Fibroblast of mammary gland (primary cell): Measurements from ENCODE around the gene OSER1.
"Not testable (repeated sequence)": the region's sequence is repeated elsewhere in the genome, so short reads cannot be mapped to it uniquely, and the experiment has no call there.

Source experiments
- DNase-seq: peaks from one replicate; pipeline ENCODE4 v3.0.0-alpha.2; 2010; ENCODE audit warnings: low read depth
- H3K4me3 ChIP-seq: 2 replicates; pipeline ENCODE4 v1.5.1; 2011; ENCODE audit warnings: low read depth, mild to moderate bottlenecking, low read length, moderate library complexity; ENCODE audit not compliant: control insufficient read depth
- TF ChIP-seq, protein P1 (sequence below): conservative IDR thresholded peaks from 2 replicates; pipeline ENCODE4 v1.5.1; 2011; ENCODE audit warnings: low read depth, low read length, inconsistent platforms; ENCODE audit not compliant: control insufficient read depth, insufficient read depth

OSER1 gene

DNA sequence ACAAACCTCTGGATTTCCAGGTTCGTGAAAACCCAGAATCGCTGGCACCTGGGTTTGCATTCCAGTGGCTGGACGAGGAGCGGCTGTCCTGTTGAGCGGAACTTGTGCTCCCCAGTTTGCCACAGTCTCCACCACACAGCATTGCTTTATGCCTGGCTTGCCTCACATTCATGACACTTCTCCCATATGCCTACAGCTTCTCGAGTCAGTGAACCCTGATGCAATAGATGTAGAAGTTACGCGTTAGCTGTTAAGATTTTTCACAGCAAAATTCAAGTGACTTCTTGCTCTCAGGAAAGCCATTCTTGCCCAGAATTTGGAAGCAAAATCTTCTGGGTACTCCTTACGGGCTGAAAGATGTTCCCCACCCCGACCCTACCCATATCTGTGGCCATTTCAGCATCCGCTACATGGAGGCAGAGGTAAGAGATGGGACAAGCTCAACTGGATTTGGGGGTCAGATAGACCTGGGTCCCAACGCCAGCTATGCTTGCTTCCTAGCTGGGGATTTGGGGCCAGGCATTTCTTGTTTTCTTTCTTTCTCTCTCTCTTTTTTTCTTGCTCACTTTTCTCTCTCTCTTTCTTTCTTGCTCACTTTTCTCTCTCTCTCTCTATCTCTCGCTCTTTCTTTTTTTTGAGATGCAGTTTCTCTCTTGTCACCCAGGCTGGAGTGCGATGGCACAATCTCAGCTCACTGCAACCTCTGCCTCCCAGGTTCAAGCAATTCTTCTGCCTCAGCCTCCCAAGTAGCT, 24.2 kb upstream of the OSER1 start:
- TF ChIP-seq, protein P1, sequence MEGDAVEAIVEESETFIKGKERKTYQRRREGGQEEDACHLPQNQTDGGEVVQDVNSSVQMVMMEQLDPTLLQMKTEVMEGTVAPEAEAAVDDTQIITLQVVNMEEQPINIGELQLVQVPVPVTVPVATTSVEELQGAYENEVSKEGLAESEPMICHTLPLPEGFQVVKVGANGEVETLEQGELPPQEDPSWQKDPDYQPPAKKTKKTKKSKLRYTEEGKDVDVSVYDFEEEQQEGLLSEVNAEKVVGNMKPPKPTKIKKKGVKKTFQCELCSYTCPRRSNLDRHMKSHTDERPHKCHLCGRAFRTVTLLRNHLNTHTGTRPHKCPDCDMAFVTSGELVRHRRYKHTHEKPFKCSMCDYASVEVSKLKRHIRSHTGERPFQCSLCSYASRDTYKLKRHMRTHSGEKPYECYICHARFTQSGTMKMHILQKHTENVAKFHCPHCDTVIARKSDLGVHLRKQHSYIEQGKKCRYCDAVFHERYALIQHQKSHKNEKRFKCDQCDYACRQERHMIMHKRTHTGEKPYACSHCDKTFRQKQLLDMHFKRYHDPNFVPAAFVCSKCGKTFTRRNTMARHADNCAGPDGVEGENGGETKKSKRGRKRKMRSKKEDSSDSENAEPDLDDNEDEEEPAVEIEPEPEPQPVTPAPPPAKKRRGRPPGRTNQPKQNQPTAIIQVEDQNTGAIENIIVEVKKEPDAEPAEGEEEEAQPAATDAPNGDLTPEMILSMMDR = no peak

DNA sequence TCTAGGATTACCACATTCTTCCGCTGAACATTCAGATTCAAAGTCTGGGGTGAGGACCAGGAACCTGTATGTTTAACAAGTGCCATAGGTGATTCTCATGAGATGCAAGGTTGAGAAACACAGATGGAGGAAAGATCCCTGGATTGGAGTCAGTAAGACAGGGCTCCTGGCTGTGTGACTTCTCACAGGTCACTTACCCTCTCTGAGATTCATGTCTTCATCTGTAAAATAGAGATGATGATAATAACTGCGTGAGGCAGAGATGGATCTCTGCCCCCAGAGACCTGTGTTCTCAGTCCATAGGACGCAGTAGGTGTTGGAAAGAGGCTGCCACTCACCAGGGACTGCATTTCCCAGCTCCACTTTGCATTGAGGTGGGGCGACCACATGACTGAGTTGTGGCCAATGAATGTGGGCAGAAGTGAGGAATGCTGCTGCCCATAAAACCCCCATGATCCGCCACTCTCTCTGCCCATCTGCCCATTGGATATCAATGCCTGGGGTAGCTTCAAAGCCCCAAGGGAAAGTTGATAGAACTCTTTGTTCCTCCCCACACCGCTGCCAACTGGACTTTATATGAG, 23.0 kb upstream of the OSER1 start:
- H3K4me3 ChIP-seq = no peak overlapping the region
- TF ChIP-seq, protein P1 = no peak
- no peak for DNase-seq

More for the DNA sequence above, 24.2 kb upstream of the OSER1 start:
- H3K4me3 ChIP-seq = no peak overlapping the region
- no peak for DNase-seq

DNA sequence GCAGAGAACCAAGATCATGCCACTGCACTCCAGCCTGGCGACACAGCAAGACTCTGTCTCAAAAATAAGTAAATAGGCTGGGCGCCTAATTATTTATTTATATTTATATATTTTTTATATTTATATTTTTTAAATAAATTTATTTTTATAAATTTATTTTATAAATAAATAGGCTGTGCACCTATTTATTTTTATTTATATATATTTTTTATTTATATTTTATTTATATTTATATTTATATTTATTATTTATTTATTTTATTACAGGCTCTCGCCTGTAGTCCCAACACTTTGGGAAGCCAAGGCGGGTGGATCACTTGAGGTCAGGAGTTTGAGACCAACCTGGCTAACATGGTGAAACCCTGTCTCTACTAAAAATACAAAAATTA, 21.9 kb upstream of the OSER1 start:
- not testable (repeated sequence) for DNase-seq, H3K4me3 ChIP-seq

GRCh38 chr20:44231713-44232468, 21.3 kb upstream of the OSER1 start:
- TF ChIP-seq, protein P1 = no peak
- no peak overlapping the region for H3K4me3 ChIP-seq
- DNase-seq = no peak

DNA sequence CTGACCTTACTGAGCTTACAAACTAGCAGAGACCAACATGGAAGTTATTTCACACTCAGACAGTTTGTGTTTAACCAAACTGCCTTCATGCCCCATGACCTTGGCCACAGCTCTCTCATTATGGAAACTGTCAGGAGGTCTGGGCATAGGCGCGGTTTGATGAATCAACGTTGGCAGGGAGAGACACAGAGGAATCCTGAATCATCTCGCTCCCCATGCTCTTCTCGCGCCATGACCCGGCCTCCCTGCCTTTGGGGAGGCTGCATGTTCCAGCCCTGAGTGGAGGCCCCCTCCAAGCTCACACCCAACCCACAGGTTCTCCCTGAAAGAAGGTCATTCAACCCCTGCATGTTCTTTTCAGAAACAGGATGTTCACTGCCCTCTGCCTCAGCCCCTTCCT, 20.6 kb upstream of the OSER1 start:
- peak; percentile 26 for DNase-seq
- no peak overlapping the region for H3K4me3 ChIP-seq
- TF ChIP-seq, protein P1 = no peak

DNA sequence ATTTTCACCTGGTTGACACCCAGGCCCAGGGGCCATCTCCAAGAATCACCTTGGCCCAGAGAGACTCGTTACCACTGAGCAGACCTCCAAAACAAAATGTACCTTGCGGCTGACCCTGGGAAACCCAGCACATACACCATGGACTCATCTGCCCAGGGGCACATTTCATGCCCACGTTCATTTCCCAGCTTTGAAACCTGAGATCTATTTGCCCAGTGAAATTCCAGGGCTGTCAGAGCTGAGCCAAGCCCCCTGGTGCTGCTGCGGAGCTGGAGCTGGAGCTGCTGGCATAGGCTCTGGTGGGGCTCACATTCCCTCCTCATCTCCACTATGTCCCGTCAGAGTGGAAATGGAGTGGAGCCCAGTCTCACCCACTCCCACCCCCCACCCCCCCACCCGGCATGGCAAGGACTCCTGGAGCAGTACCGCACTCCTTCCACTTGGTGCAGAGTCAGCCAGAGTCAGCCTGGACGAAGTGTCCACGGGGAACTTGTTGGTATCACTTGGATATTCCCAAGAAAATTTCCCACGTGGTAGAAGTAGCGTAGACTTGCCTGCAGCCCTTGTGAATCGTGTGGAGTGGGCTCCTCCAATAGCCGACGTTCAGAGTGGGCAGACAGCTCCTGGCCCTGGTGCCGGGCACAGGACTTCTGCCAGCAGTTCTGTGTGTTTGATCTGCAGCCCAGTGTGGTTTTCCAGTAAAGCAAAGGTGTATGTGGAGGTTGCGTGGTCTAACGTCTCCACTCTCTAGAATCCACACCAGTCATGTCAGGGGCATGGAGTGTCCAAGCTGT, 18.1 kb upstream of the OSER1 start:
- no peak overlapping the region for H3K4me3 ChIP-seq
- TF ChIP-seq, protein P1 = no peak
- no peak for DNase-seq
